ENCODE measurements around the gene GFPT2.

GFPT2 gene

DNA sequence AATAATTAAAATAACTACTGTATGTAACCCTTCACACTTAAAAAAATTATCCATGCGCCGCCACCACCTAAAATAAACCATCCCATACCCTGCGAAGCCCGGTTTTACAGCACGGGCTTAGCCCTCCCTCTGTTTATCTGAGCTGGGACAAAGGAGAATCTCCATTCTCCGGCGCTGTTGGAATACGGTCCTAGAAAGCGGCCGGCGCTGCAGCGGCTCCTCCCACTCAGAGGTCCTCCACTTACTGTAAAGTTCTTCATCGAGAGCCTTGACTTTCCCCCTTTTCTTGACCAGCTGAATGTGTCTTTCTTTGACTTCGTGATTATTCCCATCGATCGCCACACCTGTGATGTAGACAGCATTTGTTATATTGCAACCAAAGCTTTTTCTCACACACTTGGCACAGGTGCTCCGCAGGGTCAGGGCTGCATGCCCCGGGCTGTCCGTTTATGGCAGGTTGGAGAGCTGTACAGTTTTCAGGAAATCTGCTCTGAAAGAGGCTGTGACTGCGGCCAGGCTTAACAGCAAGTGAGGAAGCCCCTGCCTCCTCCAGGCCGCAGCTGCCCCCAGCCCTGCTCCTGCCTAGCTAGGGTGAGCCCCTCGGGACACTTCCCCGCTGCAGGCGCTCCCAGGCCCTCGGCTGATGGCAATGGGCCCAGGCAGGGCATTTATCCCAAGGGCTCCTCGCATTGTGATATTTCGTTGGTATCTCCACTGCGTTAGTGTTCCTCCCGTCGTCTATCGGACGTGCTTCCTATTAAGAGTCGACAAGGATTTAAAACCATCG lies 16.7 kb downstream of the GFPT2 start:
- TF ChIP-seq, protein P1, sequence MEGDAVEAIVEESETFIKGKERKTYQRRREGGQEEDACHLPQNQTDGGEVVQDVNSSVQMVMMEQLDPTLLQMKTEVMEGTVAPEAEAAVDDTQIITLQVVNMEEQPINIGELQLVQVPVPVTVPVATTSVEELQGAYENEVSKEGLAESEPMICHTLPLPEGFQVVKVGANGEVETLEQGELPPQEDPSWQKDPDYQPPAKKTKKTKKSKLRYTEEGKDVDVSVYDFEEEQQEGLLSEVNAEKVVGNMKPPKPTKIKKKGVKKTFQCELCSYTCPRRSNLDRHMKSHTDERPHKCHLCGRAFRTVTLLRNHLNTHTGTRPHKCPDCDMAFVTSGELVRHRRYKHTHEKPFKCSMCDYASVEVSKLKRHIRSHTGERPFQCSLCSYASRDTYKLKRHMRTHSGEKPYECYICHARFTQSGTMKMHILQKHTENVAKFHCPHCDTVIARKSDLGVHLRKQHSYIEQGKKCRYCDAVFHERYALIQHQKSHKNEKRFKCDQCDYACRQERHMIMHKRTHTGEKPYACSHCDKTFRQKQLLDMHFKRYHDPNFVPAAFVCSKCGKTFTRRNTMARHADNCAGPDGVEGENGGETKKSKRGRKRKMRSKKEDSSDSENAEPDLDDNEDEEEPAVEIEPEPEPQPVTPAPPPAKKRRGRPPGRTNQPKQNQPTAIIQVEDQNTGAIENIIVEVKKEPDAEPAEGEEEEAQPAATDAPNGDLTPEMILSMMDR (IDR thresholded peaks at IDR 0.05; ENCODE audit: extremely low read depth, missing control alignments) = no peak
- no peak for DNase-seq (ENCODE audit: low spot score)

DNA sequence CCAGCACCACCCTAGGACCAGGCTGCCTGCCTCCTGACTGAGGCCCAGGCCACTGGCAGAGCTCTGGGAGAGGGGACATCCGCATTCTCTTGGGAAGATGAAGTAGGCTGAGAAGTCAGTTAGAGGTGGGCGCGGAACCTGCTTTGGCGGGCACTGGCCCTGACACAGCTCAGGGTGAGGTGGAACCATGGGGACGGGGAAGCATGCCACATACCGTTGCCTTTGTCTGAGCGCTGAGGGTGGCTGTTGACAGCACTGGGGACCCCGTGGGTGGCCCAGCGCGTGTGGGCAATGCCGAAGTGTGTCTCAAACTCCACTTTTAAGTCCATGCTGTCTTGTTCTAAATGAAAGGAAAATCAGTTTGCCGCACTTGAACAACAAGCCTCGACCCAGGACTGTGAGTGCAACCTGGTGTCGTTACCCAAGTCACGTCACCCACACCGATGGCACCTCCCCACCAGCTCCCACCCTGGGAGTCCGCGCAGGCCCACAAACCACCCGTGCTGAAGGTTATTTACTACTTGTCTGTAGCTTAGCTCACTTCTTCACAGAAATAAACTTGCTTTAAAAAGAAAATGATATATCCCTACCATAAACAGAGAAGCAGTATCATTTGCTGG lies 17.4 kb downstream of the GFPT2 start:
- DNase-seq (ENCODE audit: low spot score) = no peak
- TF ChIP-seq, protein P1 (IDR thresholded peaks at IDR 0.05; ENCODE audit: extremely low read depth, missing control alignments) = no peak

GRCh38 chr5:180334751-180335613 lies 18.2 kb downstream of the GFPT2 start:
- TF ChIP-seq, protein P1 (IDR thresholded peaks at IDR 0.05; ENCODE audit: extremely low read depth, missing control alignments) = no peak
- DNase-seq (ENCODE audit: low spot score) = no peak

- TF ChIP-seq, protein P1 (IDR thresholded peaks at IDR 0.05; ENCODE audit: extremely low read depth, missing control alignments) = no peak
- no peak for DNase-seq (ENCODE audit: low spot score)
Observed at GRCh38 chr5:180334176-180334575, 19.0 kb downstream of the GFPT2 start.

DNA sequence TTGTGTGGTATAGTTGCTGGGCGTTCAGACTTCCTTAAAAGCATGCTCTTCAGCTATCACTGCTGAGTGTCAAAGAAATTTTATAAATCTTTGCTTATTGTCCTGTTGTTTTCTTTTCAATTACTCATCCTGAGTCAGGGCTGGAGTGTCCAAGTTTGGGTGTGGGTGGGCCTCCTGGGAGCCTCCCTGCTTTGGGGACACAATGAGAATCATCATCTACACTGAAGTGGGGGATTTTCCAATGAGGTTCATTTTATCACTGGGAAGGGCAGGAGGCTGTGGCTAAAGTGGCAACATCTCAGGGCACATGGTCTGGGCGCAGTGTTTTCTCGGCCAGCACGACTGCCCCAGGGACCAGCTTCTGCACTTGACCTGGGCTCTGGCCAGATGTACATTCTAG lies 19.5 kb downstream of the GFPT2 start:
- DNase-seq (ENCODE audit: low spot score) = no peak
- TF ChIP-seq, protein P1 (IDR thresholded peaks at IDR 0.05; ENCODE audit: extremely low read depth, missing control alignments) = no peak

GRCh38 chr5:180332861-180333260 lies 20.3 kb downstream of the GFPT2 start:
- TF ChIP-seq, protein P1 (IDR thresholded peaks at IDR 0.05; ENCODE audit: extremely low read depth, missing control alignments) = no peak
- no peak for DNase-seq (ENCODE audit: low spot score)
